MCF 10A (cell line): ENCODE measurements around the gene RASA2. TPM values are rescaled to one million over a fixed set of nuclear protein-coding genes. Genes with fewer than 3 reads are reported as not detected.

Experiments
- BruUV-seq: library from RNA; stranded (reverse); fragments of 400-500 nt; replicated peaks from 2 replicates; lab custom pipeline; 2021; lab: Mats Ljungman, UMichigan
- CTCF ChIA-PET: fragments of 300-600 bp; sonication (Branson Sonifier 250); formaldehyde crosslinking; extraction: SDS; loops from one replicate; lab custom pipeline; 2021; ENCODE audit warnings: antibody characterized with exemption, inconsistent platforms; lab: Yijun Ruan, JAX
- POLR2A ChIA-PET: fragments of 300-600, 350-650 bp; sonication (Branson Sonifier 250); formaldehyde crosslinking; extraction: SDS; loops from one replicate; lab custom pipeline; 2020; ENCODE audit warnings: antibody characterized with exemption, inconsistent platforms; lab: Yijun Ruan, JAX
- DNase-seq: peaks from one replicate; pipeline ENCODE4 v3.0.0-alpha.2; 2018; ENCODE audit not compliant: unreplicated experiment
- H3K27ac Mint-ChIP-seq: one replicate; pipeline ENCODE4 v1.8.0; 2022; ENCODE audit warnings: mild to moderate bottlenecking, low read depth, mixed read lengths; ENCODE audit not compliant: unreplicated experiment
- H3K27me3 Mint-ChIP-seq: one replicate; pipeline ENCODE4 v1.8.0; 2022; ENCODE audit warnings: mixed read lengths; ENCODE audit not compliant: insufficient read depth, unreplicated experiment
- H3K36me3 Mint-ChIP-seq: one replicate; pipeline ENCODE4 v1.8.0; 2022; ENCODE audit warnings: mild to moderate bottlenecking, moderate library complexity, mixed read lengths; ENCODE audit not compliant: insufficient read depth, unreplicated experiment
- H3K4me1 Mint-ChIP-seq: one replicate; pipeline ENCODE4 v1.8.0; 2022; ENCODE audit warnings: mixed read lengths; ENCODE audit not compliant: insufficient read depth, unreplicated experiment
- H3K4me3 Mint-ChIP-seq: one replicate; pipeline ENCODE4 v1.8.0; 2022; ENCODE audit warnings: mild to moderate bottlenecking, moderate library complexity, mixed read lengths; ENCODE audit not compliant: unreplicated experiment
- H3K9me3 Mint-ChIP-seq: one replicate; pipeline ENCODE4 v1.8.0; 2022; ENCODE audit warnings: mixed read lengths; ENCODE audit not compliant: unreplicated experiment
- intact Hi-C: fragments of 100-400 bp; cut with micrococcal nuclease; formaldehyde crosslinking; loops from 2 replicates; pipeline ENCODE4 v1.14.1; 2022
- total RNA-seq: library from RNA; stranded (reverse); gene quantifications from 2 replicates; pipeline ENCODE4 v1.2.3, GENCODE V29; 2022
- TF ChIP-seq, protein P1 (sequence below): fragments of 200-600 bp; IDR thresholded peaks from one replicate; pipeline ENCODE4 v1.8.0; 2022; ENCODE audit warnings: antibody characterized with exemption, mild to moderate bottlenecking; ENCODE audit not compliant: unreplicated experiment

The RASA2 gene
- total RNA-seq, 1 experiment from 2014 or later = 19.5 TPM

DNA sequence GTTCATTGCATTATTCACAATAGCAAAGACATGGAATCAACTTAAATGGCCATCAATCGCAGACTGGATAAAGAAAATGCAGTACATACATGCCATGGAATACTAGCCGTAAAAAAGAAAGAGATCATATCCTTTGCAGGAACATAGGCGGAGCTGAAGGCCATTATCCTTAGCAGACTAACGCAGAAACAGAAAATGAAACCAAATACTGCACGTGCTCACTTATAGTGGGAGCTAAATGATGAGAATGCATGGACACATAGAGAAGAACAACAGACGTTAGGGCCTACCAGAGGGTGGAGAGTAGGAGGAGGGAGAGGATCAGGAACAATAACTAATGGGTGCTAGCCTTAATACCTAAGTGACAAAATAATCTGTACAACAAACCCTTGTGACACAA lies 57.9 kb downstream of the RASA2 start:
- no TSS peak for BruUV-seq
- ChIA-PET CTCF (interaction anchor here (0.6 to 1.2 kb wide), 3 partner anchors 85 to 233 kb away, joined by 3 read pairs; no protein-coding TSS in a partner anchor), POLR2A (interaction anchor here (1.2 kb wide), 1 partner anchor 52 kb away, joined by 3 read pairs; no protein-coding TSS in a partner anchor)
- Mint-ChIP-seq H3K27ac (no peak overlapping the region), H3K9me3 (peaks cover 26% of the 10 kb centered on the region), H3K4me1 (peaks cover 3% of the 10 kb centered on the region), H3K36me3 (peaks cover 66% of the 10 kb centered on the region), H3K4me3 (no peak overlapping the region), H3K27me3 (no peaks in the 10 kb centered on the region)
- TF ChIP-seq, protein P1, sequence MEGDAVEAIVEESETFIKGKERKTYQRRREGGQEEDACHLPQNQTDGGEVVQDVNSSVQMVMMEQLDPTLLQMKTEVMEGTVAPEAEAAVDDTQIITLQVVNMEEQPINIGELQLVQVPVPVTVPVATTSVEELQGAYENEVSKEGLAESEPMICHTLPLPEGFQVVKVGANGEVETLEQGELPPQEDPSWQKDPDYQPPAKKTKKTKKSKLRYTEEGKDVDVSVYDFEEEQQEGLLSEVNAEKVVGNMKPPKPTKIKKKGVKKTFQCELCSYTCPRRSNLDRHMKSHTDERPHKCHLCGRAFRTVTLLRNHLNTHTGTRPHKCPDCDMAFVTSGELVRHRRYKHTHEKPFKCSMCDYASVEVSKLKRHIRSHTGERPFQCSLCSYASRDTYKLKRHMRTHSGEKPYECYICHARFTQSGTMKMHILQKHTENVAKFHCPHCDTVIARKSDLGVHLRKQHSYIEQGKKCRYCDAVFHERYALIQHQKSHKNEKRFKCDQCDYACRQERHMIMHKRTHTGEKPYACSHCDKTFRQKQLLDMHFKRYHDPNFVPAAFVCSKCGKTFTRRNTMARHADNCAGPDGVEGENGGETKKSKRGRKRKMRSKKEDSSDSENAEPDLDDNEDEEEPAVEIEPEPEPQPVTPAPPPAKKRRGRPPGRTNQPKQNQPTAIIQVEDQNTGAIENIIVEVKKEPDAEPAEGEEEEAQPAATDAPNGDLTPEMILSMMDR = no peak
- DNase-seq = no peak
- intact Hi-C loops = no loop called here

DNA sequence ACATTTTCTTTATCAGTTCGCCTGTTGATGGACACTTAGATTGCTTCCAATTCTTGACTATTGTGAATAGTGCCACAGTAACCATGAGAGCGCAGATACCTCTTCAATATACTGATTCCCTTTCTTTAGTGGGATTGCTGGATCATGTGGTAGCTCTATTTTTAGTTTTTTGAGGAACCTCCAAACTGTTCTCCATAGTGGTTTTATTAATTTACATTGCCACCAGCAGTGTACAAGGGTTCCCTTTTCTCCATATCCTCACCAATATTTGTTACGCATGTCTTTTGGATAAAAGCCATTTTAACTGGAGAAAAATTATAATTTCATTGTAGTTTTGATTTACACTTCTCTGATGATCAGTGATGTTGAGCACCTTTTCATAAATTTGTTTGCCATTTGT lies 59.3 kb downstream of the RASA2 start:
- H3K9me3 Mint-ChIP-seq = peaks cover 26% of the 10 kb centered on the region
- no peak overlapping the region for H3K4me3 Mint-ChIP-seq
- POLR2A ChIA-PET = no interaction called here
- DNase-seq = no peak
- H3K27ac Mint-ChIP-seq = no peak overlapping the region
- H3K36me3 Mint-ChIP-seq = peaks cover 72% of the 10 kb centered on the region
- H3K27me3 Mint-ChIP-seq = no peaks in the 10 kb centered on the region
- H3K4me1 Mint-ChIP-seq = no peaks in the 10 kb centered on the region
- CTCF ChIA-PET = interaction anchor here (0.6 to 0.7 kb wide), 2 partner anchors 86 to 734 kb away, joined by 3 read pairs; no protein-coding TSS in a partner anchor
- intact Hi-C loops = no loop called here
- TF ChIP-seq, protein P1 = no peak
- no TSS peak for BruUV-seq

DNA sequence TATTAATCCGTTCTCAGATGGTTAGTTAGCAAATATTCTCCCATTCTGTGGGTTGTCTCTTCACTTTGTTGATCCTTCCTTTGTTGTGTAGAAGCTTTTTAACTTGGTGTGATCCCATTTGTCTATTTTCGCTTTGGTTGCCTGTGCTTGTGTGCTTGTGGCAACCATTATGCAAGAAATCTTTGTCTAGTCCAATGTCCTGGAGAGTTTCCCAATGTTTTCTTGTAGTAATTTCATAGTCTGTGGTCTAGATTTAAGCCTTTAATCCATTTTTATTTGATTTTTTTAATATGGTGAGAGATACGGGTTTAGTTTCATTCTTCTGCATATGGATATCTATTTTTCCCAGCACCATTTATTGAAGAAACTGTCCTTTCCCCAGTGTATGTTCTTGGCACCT lies 59.8 kb downstream of the RASA2 start:
- DNase-seq = no peak
- intact Hi-C loops = no loop called here
- H3K9me3 Mint-ChIP-seq = peaks cover 26% of the 10 kb centered on the region
- H3K4me3 Mint-ChIP-seq = no peak overlapping the region
- no TSS peak for BruUV-seq
- no peaks in the 10 kb centered on the region for H3K27me3 Mint-ChIP-seq
- POLR2A ChIA-PET = no interaction called here
- H3K4me1 Mint-ChIP-seq = no peaks in the 10 kb centered on the region
- TF ChIP-seq, protein P1 = no peak
- no peak overlapping the region for H3K27ac Mint-ChIP-seq
- CTCF ChIA-PET = interaction anchor here (1.3 kb wide), 1 partner anchor 235 kb away, joined by 3 read pairs; no protein-coding TSS in a partner anchor
- H3K36me3 Mint-ChIP-seq = peaks cover 71% of the 10 kb centered on the region

DNA sequence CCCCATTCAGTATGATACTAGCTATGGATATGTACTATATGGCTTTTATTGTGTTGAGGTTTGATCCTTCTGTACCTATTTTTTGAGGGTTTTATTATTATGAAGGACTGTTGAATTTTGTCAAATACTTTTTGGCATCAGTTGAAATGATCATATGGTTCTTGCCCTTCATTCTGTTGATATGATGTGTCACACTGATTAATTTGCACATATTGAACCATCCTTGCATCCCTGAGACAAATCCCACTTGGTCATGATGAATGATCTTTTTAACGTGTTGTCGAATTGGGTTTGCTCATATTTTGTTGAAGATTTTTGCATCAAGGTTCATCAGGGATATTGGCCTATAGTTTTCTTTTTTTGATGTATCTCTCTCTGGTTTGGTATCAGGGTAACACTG lies 61.0 kb downstream of the RASA2 start:
- no peaks in the 10 kb centered on the region for H3K27me3 Mint-ChIP-seq
- H3K4me1 Mint-ChIP-seq = no peaks in the 10 kb centered on the region
- intact Hi-C loops = no loop called here
- H3K27ac Mint-ChIP-seq = no peak overlapping the region
- no TSS peak for BruUV-seq
- TF ChIP-seq, protein P1 = no peak
- peaks cover 26% of the 10 kb centered on the region for H3K9me3 Mint-ChIP-seq
- ChIA-PET POLR2A (no interaction called here), CTCF (interaction anchor here (0.9 to 1.3 kb wide), 3 partner anchors 13 to 236 kb away, joined by 3 to 7 read pairs (median 3); no protein-coding TSS in a partner anchor)
- no peak overlapping the region for H3K4me3 Mint-ChIP-seq
- peaks cover 58% of the 10 kb centered on the region for H3K36me3 Mint-ChIP-seq
- DNase-seq = no peak
